Measurements from ENCODE around the gene ASIC3. TPM values are rescaled to one million over a fixed set of nuclear protein-coding genes. Genes with fewer than 3 reads are reported as not detected.

ASIC3 gene
- total and polyA plus RNA-seq, 2 donors (not counting 3 experiments of a cell fraction or from before 2014, with no cell fraction given), result 0.69 to 0.70 TPM

GRCh38 chr7:151023232-151023631, 25.1 kb upstream of the ASIC3 start:
- Histone ChIP-seq H3K4me3 (replicated peaks in 1 of 3; ENCODE audit: insufficient read depth in 1 of 3, low read depth in 1 of 3, low read length in 3 of 3) (no peak overlapping the region), H3K9me1 (replicated peaks; ENCODE audit: control insufficient read depth, extremely low read depth, insufficient read depth, low read length) (no peaks in the 10 kb centered on the region), H3K79me2 (ENCODE audit: control insufficient read depth, insufficient read depth, low read length) (no peaks in the 10 kb centered on the region), H3K4me1 (ENCODE audit: control insufficient read depth, extremely low read depth, insufficient read depth, low read length) (peaks cover 8% of the 10 kb centered on the region), H3K36me3 (ENCODE audit: control insufficient read depth in 2 of 2, extremely low read depth in 1 of 2, insufficient read depth in 2 of 2, low read length in 2 of 2) (no peaks in the 10 kb centered on the region), H3K4me2 (ENCODE audit: insufficient read depth, low read length) (no peak overlapping the region), H3K27me3 (ENCODE audit: control insufficient read depth in 2 of 2, insufficient read depth in 2 of 2, low read length in 2 of 2) (peaks cover 12 to 14% of the 10 kb centered on the region in 2 experiments), H3K27ac (ENCODE audit: insufficient read depth, low read depth, low read length) (no peak overlapping the region), H3K9ac (replicated peaks; ENCODE audit: extremely low read depth, insufficient read depth, low read length) (no peak overlapping the region), H2AFZ (ENCODE audit: low read depth, low read length) (no peak overlapping the region), H3K9me3 (replicated peaks; ENCODE audit: control insufficient read depth, insufficient read depth, low read length) (no peaks in the 10 kb centered on the region), H4K20me1 (replicated peaks; ENCODE audit: control insufficient read depth, extremely low read depth, insufficient read depth, low read length) (no peaks in the 10 kb centered on the region)
- ChIA-PET CTCF (interaction anchor here (0.8 to 8.8 kb wide), 2 partner anchors 15 to 61 kb away, joined by 3 to 107 read pairs; no protein-coding TSS in a partner anchor), POLR2A (no interaction called here)
- intact Hi-C loops (cut with micrococcal nuclease) (no loop called here), dilution Hi-C loops (cut with MboI; ENCODE audit: extremely low pct_ligation_motif_present, low sequenced_read_pairs) (no loop called here)
- FAIRE-seq (no peak), DNase-seq (ENCODE audit: low read depth, low spot score) (no peak)
- no peak for TF ChIP-seq JUN (IDR thresholded peaks at IDR 0.05; ENCODE audit: borderline replicate concordance, insufficient read depth, insufficient read length, low read depth)
- TF ChIP-seq POLR2A (IDR thresholded peaks at IDR 0.05; ENCODE audit: low read depth, low read length), result no peak
- no peak for TF ChIP-seq GATA2 (IDR thresholded peaks at IDR 0.05; ENCODE audit: insufficient read depth, insufficient read length, low read depth, low read length)
- no peak for TF ChIP-seq CTCF (IDR thresholded peaks at IDR 0.05; ENCODE audit: extremely low read depth in 1 of 2, insufficient read depth in 1 of 2, low read depth in 1 of 2, low read length in 2 of 2)
- TF ChIP-seq EZH2 (IDR thresholded peaks at IDR 0.05; ENCODE audit: borderline replicate concordance, low read depth, low read length, severe bottlenecking), result no peak
- no peak for TF ChIP-seq FOS (IDR thresholded peaks at IDR 0.05; ENCODE audit: borderline replicate concordance, insufficient read depth, low read length)
- no peak for TF ChIP-seq MYC (IDR thresholded peaks at IDR 0.05; ENCODE audit: low read depth, low read length)
- TF ChIP-seq, protein P1, sequence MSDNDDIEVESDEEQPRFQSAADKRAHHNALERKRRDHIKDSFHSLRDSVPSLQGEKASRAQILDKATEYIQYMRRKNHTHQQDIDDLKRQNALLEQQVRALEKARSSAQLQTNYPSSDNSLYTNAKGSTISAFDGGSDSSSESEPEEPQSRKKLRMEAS (IDR thresholded peaks at IDR 0.05; ENCODE audit: insufficient read depth, insufficient read length), result no peak
- BruUV-seq (replicated peaks), result no TSS peak

All from endothelial cell of umbilical vein (primary cell).